SU-DHL-6 (cell line): ENCODE results near the gene PRXL2B.

Experiments used
- EZH2phosphoT487 ChIP-seq: fragments of 200-600 bp; sonication (generic), shearing (Covaris generic); conservative IDR thresholded peaks from 2 replicates; pipeline ENCODE4 v1.6.1; 2018; ENCODE audit warnings: mild to moderate bottlenecking, antibody characterized with exemption, low read length, moderate library complexity, mixed read lengths
- TF ChIP-seq, protein P1 (sequence below): fragments of 200-600 bp; sonication (generic); IDR thresholded peaks from one replicate; pipeline ENCODE4 v1.5.1; 2017; ENCODE audit warnings: antibody characterized with exemption, mild to moderate bottlenecking, low read length, moderate library complexity; ENCODE audit not compliant: insufficient read depth, poor library complexity, severe bottlenecking

- TF ChIP-seq, protein P1, sequence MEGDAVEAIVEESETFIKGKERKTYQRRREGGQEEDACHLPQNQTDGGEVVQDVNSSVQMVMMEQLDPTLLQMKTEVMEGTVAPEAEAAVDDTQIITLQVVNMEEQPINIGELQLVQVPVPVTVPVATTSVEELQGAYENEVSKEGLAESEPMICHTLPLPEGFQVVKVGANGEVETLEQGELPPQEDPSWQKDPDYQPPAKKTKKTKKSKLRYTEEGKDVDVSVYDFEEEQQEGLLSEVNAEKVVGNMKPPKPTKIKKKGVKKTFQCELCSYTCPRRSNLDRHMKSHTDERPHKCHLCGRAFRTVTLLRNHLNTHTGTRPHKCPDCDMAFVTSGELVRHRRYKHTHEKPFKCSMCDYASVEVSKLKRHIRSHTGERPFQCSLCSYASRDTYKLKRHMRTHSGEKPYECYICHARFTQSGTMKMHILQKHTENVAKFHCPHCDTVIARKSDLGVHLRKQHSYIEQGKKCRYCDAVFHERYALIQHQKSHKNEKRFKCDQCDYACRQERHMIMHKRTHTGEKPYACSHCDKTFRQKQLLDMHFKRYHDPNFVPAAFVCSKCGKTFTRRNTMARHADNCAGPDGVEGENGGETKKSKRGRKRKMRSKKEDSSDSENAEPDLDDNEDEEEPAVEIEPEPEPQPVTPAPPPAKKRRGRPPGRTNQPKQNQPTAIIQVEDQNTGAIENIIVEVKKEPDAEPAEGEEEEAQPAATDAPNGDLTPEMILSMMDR: no peak
- TF ChIP-seq EZH2phosphoT487: no peak
These were observed 15.2 kb downstream of the PRXL2B start for GRCh38 chr1:2601721-2602303.
